GM19468 (cell line): ENCODE data around the gene RPL10A.

Source experiments
- ATAC-seq: cut with Tn5 transposase; IDR thresholded peaks from one replicate; pipeline ENCODE4 v1.9.1; 2021; ENCODE audit warnings: mild to moderate bottlenecking, moderate library complexity, moderate number of reproducible peaks; ENCODE audit not compliant: unreplicated experiment; ENCODE audit errors: extremely low read depth

RPL10A gene

DNA sequence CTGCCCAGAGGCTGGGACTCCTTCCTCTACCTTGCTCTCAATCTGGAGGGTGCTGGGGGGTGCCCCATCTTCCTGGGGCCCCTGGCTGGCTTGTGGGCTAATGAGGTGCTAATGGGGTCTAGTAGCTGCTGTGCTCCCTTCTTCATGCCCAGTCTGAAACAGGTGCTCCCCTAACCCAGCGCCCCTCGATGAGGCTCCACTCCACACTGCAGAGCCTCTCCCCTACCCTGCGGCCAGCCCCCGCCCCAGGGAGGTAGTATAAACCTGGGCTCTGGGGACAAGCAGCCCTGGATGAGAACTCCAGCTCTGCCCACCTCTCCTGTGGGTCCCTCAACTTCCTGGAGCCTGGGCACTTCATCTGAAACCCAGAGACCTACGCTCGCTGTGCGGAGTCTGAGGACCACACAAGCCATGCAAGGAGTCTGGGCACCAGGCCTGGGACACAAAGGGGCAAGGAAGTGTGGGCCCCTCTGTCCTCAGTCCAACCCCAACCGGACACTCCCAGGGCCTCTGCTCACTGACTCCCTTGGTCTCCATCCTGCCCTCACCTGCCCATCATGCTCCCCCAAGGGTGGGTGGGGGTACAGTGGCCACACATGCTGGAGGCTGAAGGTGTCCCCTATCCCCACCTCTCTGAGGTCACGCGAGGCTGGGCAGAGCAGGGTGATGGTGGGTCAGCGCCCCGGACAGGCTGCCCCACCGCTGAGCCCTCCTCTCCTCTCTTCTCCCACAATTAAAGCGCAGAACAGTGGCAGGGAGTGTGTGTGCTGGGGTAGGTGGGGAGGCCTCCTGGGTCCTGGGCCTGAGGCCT lies 6.1 kb downstream of the RPL10A start:
- ATAC-seq: no peak

DNA sequence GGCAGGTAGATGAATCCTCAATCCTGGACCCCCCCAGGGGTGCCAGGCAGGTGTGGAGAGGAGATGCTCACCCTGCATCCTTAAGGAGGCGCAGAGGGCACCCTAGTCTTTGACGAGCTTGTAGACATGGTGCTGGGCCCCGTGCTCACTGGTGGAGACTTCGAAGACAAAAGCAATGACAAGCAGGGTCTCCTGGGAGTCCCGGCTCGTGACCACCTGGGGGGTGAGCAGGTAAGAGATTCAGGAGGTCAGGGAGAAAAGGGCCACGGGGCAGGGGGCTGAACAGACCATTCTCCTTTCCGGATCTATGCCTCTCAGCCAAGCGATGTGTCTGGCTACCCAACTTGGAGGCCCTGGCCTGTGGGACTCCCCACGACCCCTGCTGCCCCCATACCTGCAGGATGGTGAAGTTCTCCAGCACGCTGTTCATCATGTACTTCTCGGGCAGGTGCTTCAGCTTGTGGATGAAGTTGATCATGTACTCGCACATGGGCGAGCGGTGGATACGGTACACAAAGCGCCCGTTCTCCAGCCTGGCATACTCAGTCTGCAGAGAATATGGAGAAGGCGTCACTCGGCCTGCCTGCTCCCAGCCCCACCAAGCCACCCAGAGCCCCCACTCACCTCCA lies 6.9 kb downstream of the RPL10A start:
- no peak for ATAC-seq

DNA sequence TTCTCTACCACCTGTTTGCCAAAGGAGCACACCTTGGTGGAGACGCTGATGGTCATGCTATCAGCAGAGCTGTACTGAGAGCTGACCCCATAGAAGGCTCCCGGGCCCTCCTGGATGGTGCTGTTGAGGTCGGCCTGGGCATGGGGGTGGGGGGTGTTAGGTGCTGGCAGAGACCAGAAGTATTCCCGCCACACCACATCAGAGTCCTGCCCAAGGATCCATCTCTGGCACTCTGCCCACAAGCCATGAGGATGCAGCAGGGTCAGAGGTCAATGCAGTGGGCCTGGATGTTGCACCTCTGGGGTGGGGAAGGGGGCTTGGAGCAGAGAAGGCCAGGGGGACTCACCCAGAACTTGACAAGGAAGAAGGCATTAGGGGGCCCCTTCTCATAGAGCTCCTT lies 7.4 kb downstream of the RPL10A start:
- ATAC-seq: no peak

DNA sequence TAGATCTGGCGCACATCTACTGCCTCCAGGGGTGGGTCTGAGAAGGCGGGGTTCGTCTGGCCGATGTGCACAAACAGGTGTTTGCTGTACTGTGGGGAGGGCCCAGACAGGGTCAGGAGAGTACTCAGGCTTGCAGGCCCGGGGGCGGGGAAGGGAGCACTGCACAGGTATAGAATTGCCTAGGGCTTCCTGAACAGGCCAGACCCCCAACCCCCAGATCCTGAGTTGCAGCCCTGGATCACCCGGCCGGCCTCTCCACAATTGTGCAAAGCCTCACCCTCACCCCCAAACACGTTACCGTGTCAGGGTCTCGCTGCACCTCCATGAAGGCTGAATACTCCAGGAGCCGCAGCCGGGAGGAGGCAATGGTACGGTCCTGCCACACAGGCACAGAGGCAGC lies 7.8 kb downstream of the RPL10A start:
- no peak for ATAC-seq

DNA sequence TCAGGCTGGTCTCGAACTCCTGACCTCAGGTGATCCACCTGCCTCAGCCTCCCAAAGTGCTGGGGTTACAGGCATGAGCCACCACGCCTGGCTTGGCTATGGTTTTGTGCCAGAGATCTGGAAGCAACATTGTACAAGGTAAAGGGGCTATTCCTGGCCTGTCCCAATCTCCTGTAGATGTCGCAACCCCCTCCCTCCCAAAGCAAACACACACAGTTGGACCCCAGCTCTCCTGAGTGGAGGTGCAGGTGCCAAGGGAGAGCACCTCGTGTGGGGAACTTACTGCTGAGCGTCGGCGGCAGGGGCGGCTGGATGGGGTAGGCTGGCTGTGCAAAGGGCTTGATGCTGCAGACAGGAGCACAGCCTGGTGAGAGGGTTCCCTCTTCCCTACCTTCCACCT lies 8.8 kb downstream of the RPL10A start:
- ATAC-seq: no peak

DNA sequence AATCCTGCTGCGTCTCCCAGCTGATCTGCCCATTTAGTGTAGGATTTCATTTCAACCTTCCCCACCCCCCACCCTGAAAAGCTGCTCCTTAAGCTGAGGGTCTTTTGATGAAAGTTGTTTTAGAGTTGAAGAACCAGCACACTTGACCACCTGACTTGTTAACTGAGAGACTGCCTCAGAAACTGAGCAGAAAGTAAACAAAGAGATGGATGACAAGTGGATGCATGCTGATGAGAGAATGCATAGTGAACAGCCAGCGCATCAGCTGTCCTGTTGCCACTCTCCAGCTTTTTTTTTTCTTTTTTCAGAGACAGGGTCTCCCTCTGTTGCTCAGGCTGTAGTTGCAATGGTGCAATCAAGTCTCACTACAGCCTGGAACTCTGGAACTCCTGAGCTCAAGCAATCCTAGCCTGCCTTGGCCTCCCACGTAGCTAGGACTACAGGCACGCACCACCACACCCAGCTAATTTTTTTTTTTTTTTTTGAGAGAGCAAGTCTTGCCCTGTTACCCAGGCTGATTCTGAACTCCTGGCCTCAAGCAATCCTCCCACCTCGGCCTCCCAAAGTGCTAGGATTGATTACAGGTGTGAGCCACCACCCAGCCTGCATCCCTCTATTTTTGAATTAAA lies 9.5 kb downstream of the RPL10A start:
- no peak for ATAC-seq

DNA sequence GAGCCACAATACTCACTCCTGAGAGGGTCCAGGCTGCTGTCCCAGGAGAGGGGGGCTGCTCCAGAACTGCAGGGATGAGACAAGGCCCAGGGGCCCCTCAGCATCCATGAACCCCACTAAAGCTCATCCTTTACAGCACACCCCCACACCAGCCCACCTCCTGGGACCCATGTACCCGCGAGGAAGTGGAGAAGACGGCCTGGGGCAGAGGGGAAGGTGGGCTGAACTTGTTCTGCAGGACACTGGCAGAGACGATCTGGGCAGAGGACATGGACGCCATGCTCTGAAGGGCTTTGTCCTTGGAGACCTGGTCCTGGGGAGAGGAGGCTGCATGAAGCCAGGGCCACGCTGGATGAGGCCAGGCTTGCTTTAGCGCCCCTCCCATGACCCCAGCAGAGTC lies 10.1 kb downstream of the RPL10A start:
- ATAC-seq: no peak

DNA sequence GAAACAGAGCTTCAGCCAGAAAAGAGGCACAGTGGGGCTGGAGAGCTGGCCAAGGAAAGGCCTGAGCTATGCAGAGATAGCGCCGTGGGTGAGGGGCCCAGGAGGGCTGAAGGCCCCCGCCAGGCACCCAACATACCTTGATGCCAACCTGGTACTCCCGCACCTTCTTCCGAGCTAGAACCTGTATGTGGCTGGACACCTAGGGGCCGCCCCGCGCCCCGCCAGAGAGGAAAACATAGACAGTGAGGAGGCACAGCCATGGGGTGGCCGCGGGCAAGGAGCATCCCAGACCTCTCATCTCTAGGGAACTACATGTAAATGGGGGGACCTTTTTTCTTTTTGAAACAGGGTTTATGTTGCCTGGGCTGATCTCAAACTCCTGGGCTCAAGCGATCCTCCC lies 12.0 kb downstream of the RPL10A start:
- no peak for ATAC-seq

DNA sequence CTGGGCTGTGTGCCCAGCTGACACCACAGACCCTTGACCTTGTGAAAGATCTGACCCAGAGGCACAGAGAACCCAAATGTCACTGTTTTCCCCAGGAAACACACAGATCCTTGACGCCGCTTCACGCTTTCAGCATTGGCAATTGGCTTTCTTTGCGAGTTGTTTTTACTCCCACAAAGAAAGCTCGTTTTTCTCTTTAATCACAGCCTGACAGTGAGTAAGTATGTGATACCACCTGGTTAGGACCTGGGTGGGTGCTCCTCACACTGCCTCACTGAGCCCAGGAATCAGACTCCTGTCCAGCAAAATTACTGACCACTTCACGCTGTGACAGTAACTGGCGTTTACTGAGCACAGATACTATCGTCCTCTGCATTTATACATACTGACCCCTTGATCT lies 13.0 kb downstream of the RPL10A start:
- ATAC-seq: no peak

DNA sequence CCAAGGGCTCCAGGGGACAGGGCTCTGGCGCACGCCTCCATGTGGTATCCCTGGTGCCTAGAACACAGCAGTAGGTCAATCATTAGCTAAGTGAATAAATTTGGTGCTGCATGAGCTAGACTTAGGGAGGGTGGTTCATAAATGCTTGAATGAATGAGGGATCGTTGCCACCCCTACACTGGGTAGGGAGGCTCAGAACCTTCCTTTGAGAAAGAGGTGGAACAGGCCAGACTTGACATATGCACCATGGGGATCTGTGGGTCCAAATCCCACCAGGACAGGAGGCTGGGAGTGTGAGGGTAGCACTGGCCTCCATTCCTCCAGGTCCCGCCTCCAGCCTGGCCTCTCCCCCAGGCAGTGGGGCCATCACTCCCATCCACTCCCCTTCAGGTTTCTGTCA lies 14.9 kb downstream of the RPL10A start:
- ATAC-seq: no peak

DNA sequence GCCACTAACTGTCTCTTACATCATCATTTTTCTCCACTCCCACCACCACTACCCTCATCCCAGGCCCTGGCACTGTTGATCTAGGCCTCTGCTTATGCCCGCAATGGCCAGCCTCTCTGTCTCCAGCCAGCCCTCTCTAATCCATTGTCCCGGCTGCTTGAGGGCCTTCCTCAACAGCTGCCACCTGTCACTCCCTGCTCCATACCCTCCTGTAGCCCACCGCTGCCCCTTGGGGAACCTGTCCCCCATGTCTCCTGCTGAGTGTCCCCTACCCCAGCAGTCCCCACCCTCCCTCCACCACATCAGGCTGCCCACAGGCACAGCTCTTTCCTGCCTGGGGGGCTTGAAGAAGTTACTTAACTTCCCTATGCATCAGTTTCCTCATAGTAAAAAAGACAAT lies 15.3 kb downstream of the RPL10A start:
- no peak for ATAC-seq

DNA sequence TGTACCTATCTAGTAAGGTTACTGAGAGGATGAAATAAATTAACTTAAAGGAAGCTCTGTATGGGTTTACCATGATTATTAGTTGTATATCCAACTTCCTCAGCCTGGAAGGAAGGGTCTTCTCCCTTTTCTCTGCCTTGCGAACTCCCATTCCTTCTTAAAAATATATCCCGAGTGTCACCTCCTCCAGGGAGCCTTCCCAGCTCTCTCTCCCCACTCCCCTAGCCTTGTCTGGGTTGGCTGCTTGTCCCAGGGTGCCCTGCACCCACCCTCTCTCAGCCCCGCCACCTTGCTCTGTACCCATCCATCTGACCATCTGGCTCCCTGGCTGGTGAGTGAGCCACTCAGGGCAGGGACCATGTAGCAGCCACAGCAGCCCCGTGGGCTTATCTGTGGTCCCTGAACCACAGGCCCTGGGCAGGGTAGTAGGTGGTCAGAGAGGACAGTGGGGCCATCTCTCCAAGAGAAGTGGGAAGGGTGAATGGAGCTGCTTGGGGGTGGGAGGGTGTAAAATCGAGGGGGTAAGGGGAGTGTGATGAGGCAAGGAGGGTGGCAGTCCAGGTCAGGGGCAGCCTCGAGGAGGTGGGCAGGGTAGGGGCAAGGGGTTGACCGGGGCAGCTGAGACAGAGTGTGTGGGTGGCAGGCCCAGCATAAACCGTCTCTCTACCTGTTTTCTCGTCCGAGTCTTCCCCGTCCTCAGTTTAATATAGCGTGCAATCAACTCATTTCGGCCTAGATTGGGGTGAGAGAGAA lies 15.9 kb downstream of the RPL10A start:
- ATAC-seq: no peak

DNA sequence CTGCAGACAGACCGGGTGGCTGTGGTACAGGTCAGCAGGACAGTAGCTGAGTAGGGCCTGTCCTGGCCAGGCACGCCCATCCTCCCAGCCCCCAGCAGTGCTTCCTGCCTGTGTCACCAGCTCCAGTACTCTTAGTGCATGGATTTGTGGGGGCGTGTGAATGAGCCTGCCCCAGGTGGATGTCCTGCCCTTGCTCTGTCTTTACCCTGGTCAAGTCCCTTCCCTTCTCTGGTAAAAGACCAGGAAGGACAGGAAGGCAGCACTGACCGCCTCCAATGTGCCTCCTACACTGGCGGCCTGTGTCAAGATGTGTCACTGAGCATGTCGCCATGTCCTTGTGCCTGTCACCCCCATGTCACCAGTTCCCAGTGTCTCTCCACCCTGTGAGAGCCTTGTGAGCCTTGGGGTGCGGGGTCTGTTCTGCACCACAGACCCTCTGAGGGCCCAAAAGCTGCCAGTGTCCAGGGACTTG lies 16.8 kb downstream of the RPL10A start:
- no peak for ATAC-seq

DNA sequence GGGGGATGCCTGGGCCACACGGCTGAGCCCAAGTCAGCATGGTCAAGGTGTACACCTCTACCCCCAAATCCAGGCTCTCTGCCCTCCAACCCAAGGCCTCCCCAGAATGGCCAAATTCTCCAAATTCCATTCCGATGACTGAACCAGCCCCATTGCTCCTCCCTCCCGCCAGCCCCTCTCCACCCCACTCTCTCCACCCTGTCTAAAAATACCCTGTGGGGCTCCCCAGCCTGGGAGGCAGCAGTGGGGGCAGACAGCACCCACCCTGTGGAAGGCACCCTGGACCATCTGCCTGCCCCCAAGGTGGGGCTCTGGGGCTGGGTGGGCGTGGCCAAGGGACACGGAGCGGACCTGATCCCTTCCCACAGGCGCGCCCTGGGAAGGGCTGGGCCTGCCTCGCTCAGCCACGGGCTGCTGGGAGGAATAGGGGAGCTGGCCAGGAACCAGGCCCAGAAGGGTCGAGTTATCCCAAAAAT lies 17.2 kb downstream of the RPL10A start:
- ATAC-seq: no peak

DNA sequence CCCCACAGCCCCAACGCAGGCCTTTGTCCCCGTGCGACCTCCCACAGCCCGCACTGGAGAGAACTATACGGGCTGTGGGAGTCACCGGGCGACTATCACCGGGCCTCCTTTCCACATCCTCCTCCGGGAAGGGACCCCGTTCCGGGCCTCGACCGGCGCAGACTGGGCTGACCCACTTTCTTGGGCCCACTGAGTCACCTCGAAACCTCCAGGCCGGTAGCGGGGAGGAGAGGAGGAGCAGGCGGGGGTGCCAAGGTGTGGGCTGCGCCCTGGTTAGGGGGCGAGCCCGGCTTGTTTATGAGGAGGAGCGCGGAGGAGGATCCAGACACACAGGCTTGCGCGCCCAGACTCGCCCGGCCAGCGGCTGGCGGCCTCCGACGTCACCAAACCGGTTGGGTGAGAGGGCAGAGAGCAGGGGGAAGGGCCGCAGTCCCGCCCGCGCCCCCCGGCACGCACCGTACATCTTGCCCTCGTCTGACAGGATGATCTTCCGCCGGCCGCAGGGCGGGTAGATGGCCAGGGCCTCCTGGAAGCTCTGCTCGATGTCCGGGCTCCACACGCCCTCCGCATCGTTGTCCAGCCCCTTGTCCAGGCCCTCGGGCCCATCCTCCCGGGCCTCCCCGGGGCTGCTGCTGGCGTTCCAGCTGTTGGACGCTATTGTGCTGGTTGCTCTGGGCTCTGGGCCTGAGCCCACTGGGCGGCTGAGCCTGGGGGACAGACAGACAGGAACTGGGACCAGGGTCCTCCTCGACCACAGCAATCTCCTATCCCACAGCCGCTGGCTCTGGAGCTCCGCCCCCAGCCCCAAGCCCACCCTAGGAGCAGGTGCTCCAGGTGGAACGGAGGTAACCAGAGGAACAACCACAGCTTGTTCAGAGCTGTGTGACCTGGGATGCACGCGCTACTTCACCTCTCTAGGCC lies 18.1 kb downstream of the RPL10A start:
- ATAC-seq: no peak

DNA sequence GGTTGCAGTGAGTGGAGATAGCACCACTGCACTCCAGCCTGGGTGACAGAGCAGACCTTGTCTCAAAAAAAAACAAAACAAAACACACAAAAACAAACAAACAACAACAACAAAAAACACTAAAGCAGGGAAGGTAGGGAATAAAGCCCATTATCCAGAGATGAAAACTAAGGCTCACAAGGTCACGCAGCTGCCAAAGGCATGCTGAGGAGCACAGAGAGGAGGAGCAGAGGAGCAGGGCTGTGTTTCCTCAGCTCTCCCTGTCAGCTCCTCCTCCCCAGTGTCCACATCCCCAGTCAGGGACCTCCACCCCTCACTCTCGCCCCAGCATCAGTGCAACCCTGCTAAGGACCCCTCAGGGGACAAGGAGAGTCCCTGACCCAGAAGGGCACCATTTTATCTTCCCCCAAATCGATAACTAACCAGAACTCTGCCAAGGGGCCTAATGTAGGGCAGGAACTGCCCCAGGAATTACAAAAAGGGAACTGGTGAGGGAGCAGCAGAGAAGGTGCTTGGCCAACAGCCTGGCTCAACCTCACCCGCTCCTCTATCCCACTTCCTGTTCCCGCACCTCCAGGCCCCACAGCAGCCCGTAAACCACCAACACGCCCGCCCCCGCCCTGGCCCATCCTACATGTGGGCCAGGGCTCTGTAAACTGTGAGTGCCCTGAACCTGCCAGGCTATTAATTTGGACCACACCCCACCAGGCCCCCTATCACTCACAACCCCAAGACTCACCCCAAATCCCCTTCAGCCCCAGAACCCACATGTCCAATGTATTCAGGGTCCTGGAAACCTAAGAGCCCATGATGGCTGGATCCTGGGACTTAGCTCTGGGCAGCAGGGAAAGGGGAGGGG lies 19.7 kb downstream of the RPL10A start:
- ATAC-seq: no peak

DNA sequence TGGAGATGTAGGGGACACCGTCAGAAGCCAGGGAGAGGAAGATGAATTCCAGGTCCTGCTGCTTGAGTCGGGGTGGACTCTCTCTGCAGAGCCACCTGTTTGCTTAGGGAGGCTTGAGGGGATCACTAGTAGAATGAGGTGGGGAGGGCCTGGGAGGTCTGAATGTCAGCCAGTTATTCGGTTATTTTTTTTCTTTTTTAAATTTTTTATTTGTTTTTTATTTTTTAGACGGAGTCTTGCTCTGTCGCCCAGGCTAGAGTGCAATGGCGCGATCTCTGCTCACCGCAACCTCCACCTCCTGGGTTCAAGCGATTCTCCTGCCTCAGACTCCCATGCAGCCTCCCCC lies 20.3 kb downstream of the RPL10A start:
- ATAC-seq: no peak

DNA sequence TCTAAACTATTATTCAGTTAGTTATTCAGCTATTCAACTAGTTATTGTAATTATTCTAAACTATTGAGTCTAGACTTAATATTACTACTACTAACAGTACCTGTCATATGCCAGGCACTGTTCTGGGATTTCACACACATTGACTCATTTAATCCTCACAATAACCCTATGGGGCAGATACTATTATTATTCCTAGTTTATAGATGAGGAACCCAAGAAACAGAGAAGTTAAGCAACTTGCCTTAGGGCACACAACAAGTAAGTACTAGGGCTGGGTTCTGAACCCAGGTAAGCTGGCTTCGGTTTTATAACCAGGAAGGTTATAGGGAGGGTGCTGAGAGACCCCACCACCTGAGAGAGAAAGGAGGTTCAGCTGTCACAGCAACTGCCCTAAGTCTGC lies 20.9 kb downstream of the RPL10A start:
- ATAC-seq: no peak
